MM.1S (cell line): ENCODE data around the gene CDO1.

Experiments
- DNase-seq: peaks from one replicate; pipeline ENCODE4 v3.0.0-alpha.2; 2015
- H2AFZ ChIP-seq: fragments of 300-600 bp; sonication (generic); 2 replicates; pipeline ENCODE4 v1.6.0; 2016; ENCODE audit warnings: antibody characterized with exemption, low read length
- H3F3A ChIP-seq: fragments of 300-600 bp; sonication (generic); 2 replicates; pipeline ENCODE4 v1.6.1; 2016; ENCODE audit warnings: mild to moderate bottlenecking, antibody characterized with exemption, low read length, moderate library complexity, mixed read lengths; ENCODE audit not compliant: insufficient read depth
- H3K27ac ChIP-seq: fragments of 300-600 bp; sonication (generic); 2 replicates; pipeline ENCODE4 v1.5.1; 2016; ENCODE audit warnings: mild to moderate bottlenecking, low read length
- H3K27me3 ChIP-seq: fragments of 300-600 bp; sonication (generic); replicated peaks from 2 replicates; pipeline ENCODE4 v1.6.0; 2016; ENCODE audit warnings: low read length; ENCODE audit not compliant: insufficient read depth
- H3K36me3 ChIP-seq: fragments of 300-600 bp; sonication (generic); replicated peaks from 2 replicates; pipeline ENCODE4 v1.6.1; 2016; ENCODE audit warnings: mild to moderate bottlenecking, low read length, mixed read lengths; ENCODE audit not compliant: insufficient read depth
- H3K4me1 ChIP-seq: fragments of 300-600 bp; sonication (generic); 2 replicates; pipeline ENCODE4 v1.6.1; 2016; ENCODE audit warnings: low read length, mixed read lengths
- H3K4me2 ChIP-seq: fragments of 300-600 bp; sonication (generic); 2 replicates; pipeline ENCODE4 v1.6.0; 2016; ENCODE audit warnings: low read depth, low read length
- H3K4me3 ChIP-seq: fragments of 300-600 bp; sonication (generic); 2 replicates; pipeline ENCODE4 v1.5.1; 2016; ENCODE audit warnings: low read length, mixed read lengths
- H3K79me2 ChIP-seq: fragments of 300-600 bp; sonication (generic); 2 replicates; pipeline ENCODE4 v1.6.1; 2016; ENCODE audit warnings: mixed run types, low read length, mixed read lengths
- H3K9ac ChIP-seq: fragments of 300-600 bp; sonication (generic); 2 replicates; pipeline ENCODE4 v1.6.1; 2016; ENCODE audit warnings: low read length, mixed read lengths
- H3K9me2 ChIP-seq: fragments of 300-600 bp; sonication (generic); replicated peaks from 2 replicates; pipeline ENCODE4 v1.6.1; 2016; ENCODE audit warnings: mild to moderate bottlenecking, low read length, mixed read lengths; ENCODE audit not compliant: insufficient read depth
- H3K9me3 ChIP-seq: fragments of 300-600 bp; sonication (generic); replicated peaks from 2 replicates; pipeline ENCODE4 v1.6.1; 2016; ENCODE audit warnings: mild to moderate bottlenecking, low read length, mixed read lengths; ENCODE audit not compliant: insufficient read depth
- H4K20me1 ChIP-seq: fragments of 300-600 bp; sonication (generic); 2 replicates; pipeline ENCODE4 v1.6.1; 2016; ENCODE audit warnings: mild to moderate bottlenecking, low read length, moderate library complexity, mixed read lengths; ENCODE audit not compliant: insufficient read depth
- CTCF ChIP-seq: fragments of 300-600 bp; sonication (generic); IDR thresholded peaks from 2 replicates; pipeline ENCODE4 v1.5.1; 2016; ENCODE audit warnings: antibody characterized with exemption, low read length, mixed read lengths
- EZH2 ChIP-seq: fragments of 300-600 bp; sonication (generic); optimal IDR thresholded peaks from 2 replicates; pipeline ENCODE3; 2017; ENCODE audit warnings: low read depth, mild to moderate bottlenecking, antibody characterized with exemption, low read length, mixed read lengths
- EZH2phosphoT487 ChIP-seq: fragments of 300-600 bp; sonication (generic); IDR thresholded peaks from 2 replicates; pipeline ENCODE4 v1.6.1; 2018; ENCODE audit warnings: antibody characterized with exemption, low read length

Gene CDO1

DNA sequence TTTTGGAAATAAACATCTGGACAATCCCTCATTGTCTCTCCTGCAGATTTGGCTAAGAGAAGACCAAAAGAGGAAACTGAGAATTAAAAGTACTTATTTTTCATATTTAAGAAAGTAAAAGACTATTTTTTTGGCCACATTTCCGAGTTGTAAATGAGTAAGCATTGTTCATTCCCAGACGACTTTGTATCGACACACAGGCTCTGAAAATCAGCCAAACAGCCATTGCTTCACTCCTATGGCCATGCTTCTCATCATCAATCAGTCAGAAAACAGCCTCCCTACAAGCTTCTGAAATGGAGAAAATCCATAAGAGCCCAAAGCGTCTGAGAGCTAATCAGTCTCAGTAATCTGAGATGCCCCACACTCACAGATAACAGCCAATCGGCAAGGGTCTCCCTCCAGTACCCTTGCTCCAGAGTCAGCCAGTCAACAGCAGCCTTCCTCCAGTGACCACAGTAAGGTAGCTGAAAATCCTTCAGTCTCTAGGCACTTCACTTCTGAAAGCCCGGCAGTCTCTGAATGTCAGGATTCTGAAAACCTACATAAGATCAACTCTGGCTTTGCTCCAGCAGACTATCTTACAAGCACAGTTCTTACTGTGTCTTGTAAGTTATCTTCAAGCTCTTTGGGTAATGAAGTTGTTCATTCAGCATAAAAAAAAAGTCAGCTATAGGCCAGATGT is 30.9 kb downstream of the CDO1 start:
- Histone ChIP-seq H3K4me2 (no peak overlapping the region), H2AFZ (no peak overlapping the region), H4K20me1 (no peaks in the 10 kb centered on the region), H3K79me2 (no peaks in the 10 kb centered on the region), H3K9me3 (no peaks in the 10 kb centered on the region), H3K27me3 (no peaks in the 10 kb centered on the region), H3F3A (no peaks in the 10 kb centered on the region), H3K9ac (no peak overlapping the region), H3K27ac (no peak overlapping the region), H3K4me1 (no peaks in the 10 kb centered on the region), H3K36me3 (no peaks in the 10 kb centered on the region), H3K4me3 (no peak overlapping the region), H3K9me2 (no peaks in the 10 kb centered on the region)
- no peak for DNase-seq
- no peak for TF ChIP-seq EZH2phosphoT487
- no peak for TF ChIP-seq CTCF
- TF ChIP-seq EZH2, result no peak

DNA sequence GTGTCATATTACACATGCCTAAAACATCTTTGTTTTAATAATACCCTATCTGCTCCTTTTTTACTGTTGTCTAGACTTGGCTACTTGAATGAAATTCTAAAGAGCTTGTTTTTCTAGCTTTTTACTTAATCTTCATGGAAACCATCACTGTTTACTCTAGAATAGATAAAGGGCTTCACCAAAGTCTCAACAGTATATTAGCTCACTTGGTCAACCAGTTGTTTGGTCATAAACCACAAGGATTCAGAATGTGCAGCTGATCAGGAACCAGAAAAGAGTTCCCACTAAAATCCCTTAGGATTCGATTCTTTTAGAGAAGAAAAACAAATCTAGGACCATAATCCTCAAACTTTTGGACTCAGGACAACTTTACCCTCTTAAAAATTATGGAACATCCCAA is 38.0 kb downstream of the CDO1 start:
- Histone ChIP-seq H3K27me3 (no peaks in the 10 kb centered on the region), H3F3A (no peaks in the 10 kb centered on the region), H3K4me3 (no peak overlapping the region), H3K9me2 (no peaks in the 10 kb centered on the region), H4K20me1 (no peaks in the 10 kb centered on the region), H3K9ac (no peak overlapping the region), H2AFZ (no peak overlapping the region), H3K27ac (no peak overlapping the region), H3K36me3 (no peaks in the 10 kb centered on the region), H3K4me1 (no peaks in the 10 kb centered on the region), H3K79me2 (no peaks in the 10 kb centered on the region), H3K4me2 (no peak overlapping the region), H3K9me3 (no peaks in the 10 kb centered on the region)
- no peak for DNase-seq
- TF ChIP-seq EZH2, result no peak
- TF ChIP-seq EZH2phosphoT487, result no peak
- no peak for TF ChIP-seq CTCF

- H3K9ac ChIP-seq, result no peak overlapping the region
- H4K20me1 ChIP-seq, result no peaks in the 10 kb centered on the region
- no peaks in the 10 kb centered on the region for H3K9me2 ChIP-seq
- H3K4me1 ChIP-seq, result no peaks in the 10 kb centered on the region
- H2AFZ ChIP-seq, result no peak overlapping the region
- no peak overlapping the region for H3K4me2 ChIP-seq
- no peaks in the 10 kb centered on the region for H3K9me3 ChIP-seq
- H3K27ac ChIP-seq, result no peak overlapping the region
- no peak for DNase-seq
- H3K79me2 ChIP-seq, result no peaks in the 10 kb centered on the region
- H3K27me3 ChIP-seq, result no peaks in the 10 kb centered on the region
- no peak overlapping the region for H3K4me3 ChIP-seq
- TF ChIP-seq CTCF (no peak), EZH2 (no peak), EZH2phosphoT487 (no peak)
- H3F3A ChIP-seq, result no peaks in the 10 kb centered on the region
- H3K36me3 ChIP-seq, result no peaks in the 10 kb centered on the region
Observed at GRCh38 chr5:115776989-115777388, 39.5 kb downstream of the CDO1 start.
